GM21619 (cell line): ENCODE measurements around the gene CAPN8.
A peak's percentile ranks its signal among the peaks of the same experiment; 100 is the strongest.

Experiments used
- ATAC-seq: cut with Tn5 transposase; IDR thresholded peaks from one replicate; pipeline ENCODE4 v1.9.1; 2021; ENCODE audit not compliant: unreplicated experiment

CAPN8 gene

DNA sequence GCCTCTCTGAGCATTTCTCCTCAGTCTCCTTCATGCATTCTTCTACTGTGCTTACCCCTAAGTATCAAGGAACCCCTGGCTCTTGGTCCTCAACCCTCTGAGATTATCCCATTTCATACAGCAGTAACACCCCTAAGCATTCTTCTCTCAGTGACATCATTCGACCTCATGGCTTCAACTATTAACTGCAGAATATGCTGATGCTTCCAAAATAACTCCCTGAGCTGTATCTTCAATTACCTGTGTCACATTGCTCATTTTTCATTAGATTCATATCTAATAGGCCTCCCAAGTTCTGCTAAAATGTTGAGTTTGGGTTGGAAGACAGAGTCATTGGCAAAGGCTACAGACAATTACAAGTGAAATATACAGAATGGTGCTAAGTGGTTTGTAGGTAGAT is 7.5 kb downstream of the CAPN8 start:
- no peak for ATAC-seq

DNA sequence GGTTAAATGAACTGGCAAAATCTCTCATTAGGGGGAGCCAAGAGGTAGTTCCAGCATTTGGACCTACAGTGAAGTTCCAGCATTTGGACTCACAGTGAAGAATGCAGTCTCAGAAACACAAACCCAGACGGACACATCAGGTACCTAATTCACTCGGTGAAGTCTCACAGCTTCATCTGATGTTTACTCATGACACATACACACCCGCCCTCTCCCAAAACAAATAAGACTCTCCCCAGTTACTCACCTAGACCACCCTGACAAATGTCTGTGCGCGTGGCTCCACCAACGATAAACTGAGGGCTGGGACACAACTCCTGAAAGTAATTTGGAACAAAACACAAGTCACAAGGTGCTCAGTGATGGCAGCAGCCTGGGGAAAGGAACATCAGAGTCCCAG is 11.4 kb downstream of the CAPN8 start:
- ATAC-seq: no peak

- no peak for ATAC-seq
Observed at GRCh38 chr1:223653431-223653830, 12.1 kb downstream of the CAPN8 start.

DNA sequence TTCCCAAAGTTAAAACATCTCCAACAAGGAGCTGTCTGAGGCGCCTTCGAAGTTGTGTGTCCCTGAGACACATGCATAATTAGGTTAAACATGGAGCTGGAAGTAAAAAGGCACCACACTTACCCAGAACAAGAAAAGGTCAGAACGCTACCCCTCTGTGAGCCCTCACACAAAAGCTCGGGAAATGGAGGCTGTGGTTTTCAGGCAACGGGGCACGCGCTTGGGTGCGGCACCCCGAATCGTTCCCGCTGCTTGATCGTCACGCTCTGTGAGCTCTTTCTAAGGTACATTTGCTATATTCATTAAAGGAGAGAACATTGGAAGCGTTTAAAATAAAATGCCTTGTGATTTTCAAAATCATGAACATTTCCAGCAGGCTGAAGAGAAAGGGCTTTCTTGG is 12.5 kb downstream of the CAPN8 start:
- no peak for ATAC-seq

- ATAC-seq: no peak
Observed at GRCh38 chr1:223652436-223652941, 13.0 kb downstream of the CAPN8 start.

- no peak for ATAC-seq
Observed at GRCh38 chr1:223651291-223651991, 14.1 kb downstream of the CAPN8 start.

DNA sequence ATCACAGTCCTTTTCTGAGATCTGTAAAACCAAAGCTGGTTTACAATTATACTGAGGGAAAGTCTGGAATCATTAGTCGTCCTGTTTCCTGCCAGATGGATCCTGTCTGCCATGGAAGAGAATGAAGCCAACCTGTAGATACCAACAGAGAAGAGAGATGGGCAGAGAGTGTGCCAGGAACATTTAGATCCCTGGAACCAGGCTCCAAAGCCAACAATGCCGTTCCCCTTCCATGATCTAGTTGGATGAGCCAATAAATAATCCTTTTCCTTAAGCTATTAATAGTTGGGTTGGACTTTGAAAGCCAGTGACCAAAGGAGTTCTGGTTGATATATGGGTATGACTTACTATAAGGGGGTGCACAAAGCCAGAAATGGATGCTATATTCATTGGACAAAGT is 15.0 kb downstream of the CAPN8 start:
- no peak for ATAC-seq

GRCh38 chr1:223649222-223649621 is 16.3 kb downstream of the CAPN8 start:
- no peak for ATAC-seq

- no peak for ATAC-seq
Observed at GRCh38 chr1:223647249-223647648, 18.3 kb downstream of the CAPN8 start.

GRCh38 chr1:223645903-223646302 is 19.6 kb downstream of the CAPN8 start:
- ATAC-seq: no peak

- no peak for ATAC-seq
Observed at GRCh38 chr1:223642237-223642636, 23.3 kb downstream of the CAPN8 start.

DNA sequence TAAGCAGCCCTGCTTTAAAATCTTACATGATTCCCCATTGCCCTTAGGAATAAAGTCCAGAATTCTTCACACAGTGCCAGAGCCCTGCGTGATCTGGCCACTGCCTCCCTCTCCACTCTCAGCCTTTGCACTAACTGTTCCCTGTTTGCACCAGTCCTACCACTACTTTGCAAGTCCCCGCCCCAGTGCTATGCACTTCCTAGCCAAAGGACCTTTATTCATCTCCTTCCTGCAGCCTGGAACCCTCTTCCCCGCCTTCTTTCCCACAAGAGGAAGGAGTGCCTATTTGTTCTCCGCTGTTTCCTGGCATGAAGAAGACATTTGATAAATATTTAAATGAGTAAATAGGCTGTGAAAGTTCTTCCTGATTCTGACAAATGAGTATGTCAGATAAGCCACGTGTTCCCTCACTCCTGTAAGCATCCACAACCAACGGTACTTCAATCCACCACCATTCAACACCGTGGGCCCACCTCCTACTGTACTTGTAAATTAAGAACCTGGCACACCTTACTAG is 23.9 kb downstream of the CAPN8 start:
- no peak for ATAC-seq

DNA sequence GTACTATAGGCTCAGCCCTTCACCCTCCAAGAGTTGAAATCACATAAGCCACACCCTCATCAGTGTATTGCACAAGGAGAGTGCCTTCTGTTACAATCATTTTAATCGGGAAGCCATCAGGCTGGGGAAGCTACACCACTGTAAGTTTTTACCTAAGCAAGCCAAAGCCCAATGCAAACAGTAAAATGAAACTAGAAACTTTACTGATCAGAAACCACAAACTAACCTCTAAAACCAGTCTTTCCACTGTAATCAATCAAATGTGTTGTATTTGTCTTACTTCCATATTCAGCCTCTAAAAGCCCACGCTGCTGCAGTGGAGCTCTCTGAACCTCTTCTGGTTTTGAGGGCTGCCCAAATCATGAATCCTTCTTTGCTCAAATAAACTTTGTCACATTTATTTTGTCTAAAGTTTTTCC is 26.2 kb downstream of the CAPN8 start:
- ATAC-seq: no peak

DNA sequence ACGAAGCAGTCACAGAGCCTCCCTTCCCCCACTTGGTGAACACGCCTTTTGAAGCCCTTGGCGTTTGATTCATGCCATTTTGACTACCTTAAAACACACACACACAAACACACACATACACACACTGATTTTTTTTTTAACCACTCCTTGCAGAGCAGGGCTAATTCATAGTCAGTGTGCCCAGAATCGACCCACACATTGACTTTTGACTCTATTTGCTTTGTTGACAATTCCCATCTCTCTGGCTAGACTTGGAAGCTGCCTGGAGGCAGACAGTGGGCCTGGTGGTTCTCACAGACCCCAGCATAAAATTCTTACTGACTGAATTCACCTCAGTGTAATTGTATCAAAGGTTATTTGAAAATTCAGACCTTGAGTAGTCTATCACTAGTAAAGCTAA is 30.3 kb downstream of the CAPN8 start:
- no peak for ATAC-seq

GRCh38 chr1:223634423-223634822 is 31.1 kb downstream of the CAPN8 start:
- ATAC-seq: no peak

DNA sequence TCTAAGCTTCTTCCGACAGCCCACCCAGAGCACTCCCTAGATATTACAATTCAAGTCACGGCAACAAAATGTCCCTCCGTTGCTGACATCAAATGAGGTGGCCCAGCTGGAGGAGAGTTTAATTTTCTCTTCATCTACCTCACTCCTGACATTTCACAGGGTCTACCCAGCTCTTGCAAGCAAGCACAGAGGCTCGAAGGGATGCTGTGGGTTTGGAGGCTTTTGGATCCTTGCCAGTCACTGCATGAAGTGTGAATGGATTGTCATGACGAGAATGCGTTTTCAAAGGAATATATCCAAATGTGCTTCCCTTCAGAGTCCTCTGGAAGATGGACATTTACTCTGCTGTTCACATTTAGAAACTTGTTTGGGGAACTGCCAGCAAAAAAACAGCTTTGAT is 33.5 kb downstream of the CAPN8 start:
- no peak for ATAC-seq

DNA sequence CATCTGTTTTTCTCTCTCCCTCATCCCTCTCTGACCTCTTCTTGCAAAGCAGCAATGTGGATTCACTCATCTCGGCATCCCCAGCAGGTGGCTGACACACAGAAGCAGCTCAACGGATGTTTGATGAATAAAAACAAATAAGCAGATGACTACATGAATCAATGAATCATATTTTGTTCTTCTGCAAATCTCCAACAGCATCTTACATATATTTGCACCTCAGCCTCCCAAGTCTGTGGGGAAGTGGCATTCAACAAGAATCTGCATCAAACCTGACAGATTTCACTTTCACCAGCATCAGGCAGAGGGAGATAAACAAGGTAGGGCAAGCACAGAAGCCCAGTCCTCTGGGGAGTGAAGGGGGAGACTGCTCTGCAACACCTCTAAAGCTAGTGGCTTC is 34.0 kb downstream of the CAPN8 start:
- no peak for ATAC-seq

- no peak for ATAC-seq
Observed at GRCh38 chr1:223629126-223629457, 36.4 kb downstream of the CAPN8 start.

DNA sequence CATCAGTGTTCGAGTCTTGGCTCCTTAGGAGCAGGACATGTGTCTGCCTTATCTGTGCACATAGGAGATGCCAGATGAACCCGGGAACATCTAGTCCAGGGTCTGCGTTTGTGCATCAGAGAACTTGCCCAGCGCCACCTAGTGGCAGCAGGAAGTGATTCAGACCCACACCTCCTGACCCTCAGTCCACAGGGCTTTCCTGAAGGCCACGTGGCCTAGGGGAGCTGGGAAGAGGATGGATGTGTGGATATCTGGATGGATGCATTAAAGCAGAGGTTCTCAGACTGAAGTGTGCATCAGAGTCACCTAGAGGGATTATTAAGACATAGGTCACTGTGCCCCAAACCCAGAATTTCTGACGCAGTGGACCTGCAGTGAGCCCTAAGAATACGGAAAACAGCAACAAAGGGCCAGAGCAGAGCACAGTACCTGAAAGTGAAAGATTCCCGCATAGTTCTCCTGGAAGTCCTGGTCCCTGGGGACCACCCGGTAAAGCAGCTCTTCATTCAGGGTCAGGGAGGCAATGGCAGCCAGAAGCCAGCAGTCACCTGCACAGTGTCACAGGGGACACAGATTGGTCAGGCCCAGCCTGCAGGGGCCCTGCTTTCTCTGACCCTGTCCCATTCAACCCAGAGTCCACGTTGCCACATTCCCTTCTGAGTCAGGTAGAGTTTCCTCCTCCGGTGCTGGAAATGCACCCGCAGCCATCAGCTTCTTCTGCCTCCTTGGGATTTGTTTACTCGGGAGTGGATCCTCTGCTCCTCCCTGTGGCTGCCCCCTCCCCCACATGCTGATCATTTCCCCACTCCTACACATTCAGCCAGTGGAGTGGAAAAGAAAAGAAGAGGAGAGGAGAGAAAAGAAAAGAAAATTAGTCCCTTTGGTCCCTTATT is 37.0 kb downstream of the CAPN8 start:
- ATAC-seq: no peak

- ATAC-seq: no peak
Observed at GRCh38 chr1:223622132-223622842, 43.2 kb downstream of the CAPN8 start.

DNA sequence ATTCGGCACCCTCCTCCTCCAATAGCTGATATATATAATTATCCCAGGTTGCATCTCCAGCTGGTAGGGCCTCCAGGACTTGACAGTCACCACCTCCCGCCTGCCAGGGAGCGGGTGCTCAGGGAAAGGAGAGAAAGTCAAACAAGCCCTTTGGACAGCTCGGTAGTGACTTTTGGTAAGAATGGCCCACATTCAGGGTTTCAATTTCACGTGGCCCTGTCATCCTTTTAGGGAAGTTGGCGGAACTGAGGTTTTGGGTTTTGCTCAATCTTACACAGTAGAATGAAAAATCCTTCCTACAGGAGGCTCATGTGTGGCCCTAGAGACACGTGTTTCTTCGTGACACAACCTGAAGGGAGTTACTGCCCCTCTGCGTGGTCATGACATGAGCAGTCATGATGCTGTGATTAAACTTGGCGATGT is 44.2 kb downstream of the CAPN8 start:
- peak; percentile 88 for ATAC-seq
